ENCODE measurements around the gene COPZ2. TPM values are rescaled to one million over a fixed set of nuclear protein-coding genes. Genes with fewer than 3 reads are reported as not detected.
A peak's percentile ranks its signal among the peaks of the same experiment; 100 is the strongest.

Gene COPZ2
- total RNA-seq, 1 donor from 2014 or later: not detected

- DNase-seq: no peak
- no peak overlapping the region for H3K27ac Mint-ChIP-seq (ENCODE audit: unreplicated experiment)
- H3K4me1 Mint-ChIP-seq (ENCODE audit: low read depth, unreplicated experiment): peaks cover 6% of the 10 kb centered on the region
- no peak overlapping the region for H3K4me3 Mint-ChIP-seq (ENCODE audit: unreplicated experiment)
- peaks cover 9% of the 10 kb centered on the region for H3K27me3 Mint-ChIP-seq (ENCODE audit: unreplicated experiment)
- peaks cover 9% of the 10 kb centered on the region for H3K9me3 Mint-ChIP-seq (ENCODE audit: unreplicated experiment)
- no peak for TF ChIP-seq CTCF (IDR thresholded peaks at IDR 0.05; ENCODE audit: partially characterized antibody, unreplicated experiment)
- H3K36me3 Mint-ChIP-seq (ENCODE audit: unreplicated experiment): no peaks in the 10 kb centered on the region
Measured at GRCh38 chr17:48030531-48030930, 7.1 kb downstream of the COPZ2 start.

- no peak for TF ChIP-seq CTCF (IDR thresholded peaks at IDR 0.05; ENCODE audit: partially characterized antibody, unreplicated experiment)
- Mint-ChIP-seq H3K27me3 (ENCODE audit: unreplicated experiment) (peaks cover 13% of the 10 kb centered on the region), H3K9me3 (ENCODE audit: unreplicated experiment) (peaks cover 10% of the 10 kb centered on the region), H3K4me1 (ENCODE audit: low read depth, unreplicated experiment) (peaks cover 10% of the 10 kb centered on the region), H3K36me3 (ENCODE audit: unreplicated experiment) (no peaks in the 10 kb centered on the region), H3K4me3 (ENCODE audit: unreplicated experiment) (no peak overlapping the region), H3K27ac (ENCODE audit: unreplicated experiment) (no peak overlapping the region)
- no peak for DNase-seq
Measured at GRCh38 chr17:48028736-48029135, 8.9 kb downstream of the COPZ2 start.

- no peak overlapping the region for H3K27ac Mint-ChIP-seq (ENCODE audit: unreplicated experiment)
- no peaks in the 10 kb centered on the region for H3K36me3 Mint-ChIP-seq (ENCODE audit: unreplicated experiment)
- peaks cover 7% of the 10 kb centered on the region for H3K9me3 Mint-ChIP-seq (ENCODE audit: unreplicated experiment)
- DNase-seq: no peak
- no peak for TF ChIP-seq CTCF (IDR thresholded peaks at IDR 0.05; ENCODE audit: partially characterized antibody, unreplicated experiment)
- no peak overlapping the region for H3K4me3 Mint-ChIP-seq (ENCODE audit: unreplicated experiment)
- H3K4me1 Mint-ChIP-seq (ENCODE audit: low read depth, unreplicated experiment): peaks cover 5% of the 10 kb centered on the region
- peaks cover 14% of the 10 kb centered on the region for H3K27me3 Mint-ChIP-seq (ENCODE audit: unreplicated experiment)
Measured at GRCh38 chr17:48027322-48027981, 10.1 kb downstream of the COPZ2 start.

GRCh38 chr17:48026502-48027321 is 10.9 kb downstream of the COPZ2 start:
- Mint-ChIP-seq H3K27me3 (ENCODE audit: unreplicated experiment) (peaks cover 14% of the 10 kb centered on the region), H3K9me3 (ENCODE audit: unreplicated experiment) (peaks cover 7% of the 10 kb centered on the region), H3K36me3 (ENCODE audit: unreplicated experiment) (no peaks in the 10 kb centered on the region), H3K27ac (ENCODE audit: unreplicated experiment) (no peak overlapping the region), H3K4me3 (ENCODE audit: unreplicated experiment) (peak overlapping the region; percentile 15), H3K4me1 (ENCODE audit: low read depth, unreplicated experiment) (peaks cover 5% of the 10 kb centered on the region)
- peak; percentile 76 for TF ChIP-seq CTCF (IDR thresholded peaks at IDR 0.05; ENCODE audit: partially characterized antibody, unreplicated experiment)
- peak; percentile 91 for DNase-seq
